ENCODE results near the gene DCBLD1.

- TF ChIP-seq SMARCC2 (IDR thresholded peaks at IDR 0.05): no peak
- no peak for TF ChIP-seq ZNF367 (CRISPR knock-in tag; IDR thresholded peaks at IDR 0.05; ENCODE audit: borderline replicate concordance)
- no peak for TF ChIP-seq TARDBP (CRISPR knock-in tag; IDR thresholded peaks at IDR 0.05)
- TF ChIP-seq ZNF672 (CRISPR knock-in tag; IDR thresholded peaks at IDR 0.05): no peak
- no peak for TF ChIP-seq ZNF124 (CRISPR knock-in tag; IDR thresholded peaks at IDR 0.05)
- no peak for TF ChIP-seq CHD2 (IDR thresholded peaks at IDR 0.05; ENCODE audit: low read depth, low read length)
These were observed 76.3 kb downstream of the DCBLD1 start for GRCh38 chr6:117558818-117559217.
